GM18951 (cell line): Measurements from ENCODE around the gene TXNRD2.
"Not testable (repeated sequence)": the region's sequence is repeated elsewhere in the genome, so short reads cannot be mapped to it uniquely, and the experiment has no call there.

Experiments
- POLR2A ChIP-seq: IDR thresholded peaks from 4 replicates; pipeline ENCODE4 v1.6.1; 2011; ENCODE audit warnings: mild to moderate bottlenecking; ENCODE audit not compliant: insufficient read length, insufficient read depth; ENCODE audit errors: extremely low read depth
- in situ Hi-C: fragments of 300-500 bp; cut with MboI; formaldehyde crosslinking; loops from one replicate; pipeline ENCODE4 v1.12.0; 2022; ENCODE audit warnings: low sequenced_read_pairs, mixed read lengths, inconsistent platforms; ENCODE audit not compliant: unreplicated experiment

Gene TXNRD2

DNA sequence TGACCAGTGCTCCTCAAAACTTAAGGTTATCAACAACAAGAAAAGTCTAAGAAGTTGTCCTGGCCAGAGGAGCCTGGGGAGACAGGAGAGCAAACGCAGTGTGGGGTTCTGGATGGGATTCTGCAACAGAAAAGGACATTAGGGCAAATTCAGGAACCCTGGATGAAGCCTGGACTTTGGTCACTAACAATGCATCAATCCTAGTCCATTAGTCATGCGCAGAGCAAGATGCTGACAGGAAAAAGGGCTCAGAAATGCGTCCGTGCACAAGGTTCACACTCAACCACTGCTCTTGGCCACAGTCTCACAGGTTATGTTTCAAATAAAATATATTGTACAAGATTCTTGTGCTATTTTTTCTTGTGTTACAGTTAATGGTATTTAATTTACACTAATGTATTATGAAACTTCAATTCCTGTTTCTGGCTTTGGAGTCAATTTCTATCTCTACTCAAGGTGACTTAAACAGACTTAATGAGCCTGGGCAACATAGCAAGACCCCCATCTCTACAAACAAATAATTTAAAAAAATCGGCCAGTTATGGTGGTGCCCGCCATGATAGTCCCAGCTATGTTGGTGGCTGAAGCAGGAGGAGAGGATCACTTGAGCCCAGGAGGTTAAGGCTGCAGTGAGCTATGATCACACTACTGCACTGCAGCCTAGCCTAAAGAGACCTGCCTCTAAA, 100.5 kb downstream of the TXNRD2 start:
- TF ChIP-seq POLR2A = no peak
- in situ Hi-C loops = no loop called here

- no peak for TF ChIP-seq POLR2A
- in situ Hi-C loops = no loop called here
These were observed 101.6 kb downstream of the TXNRD2 start for GRCh38 chr22:19840059-19840458.

DNA sequence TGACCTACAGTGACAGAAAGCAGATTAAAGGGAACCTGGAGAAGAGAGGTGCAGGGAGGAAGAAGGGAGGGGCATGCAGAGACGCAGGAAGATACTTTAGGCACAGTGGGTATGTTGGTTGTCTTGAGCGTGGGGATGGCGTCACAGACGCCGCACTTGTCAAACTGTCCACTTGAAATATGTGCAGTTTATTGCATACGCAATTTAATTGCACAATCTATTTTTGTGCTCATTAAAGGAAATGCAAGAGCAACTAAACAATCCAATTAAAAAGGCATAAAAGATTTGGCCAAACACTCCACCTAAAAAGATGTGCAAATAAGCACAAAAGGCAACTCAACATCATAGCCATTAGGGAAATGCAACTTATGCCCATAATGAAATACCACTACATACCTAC, 103.7 kb downstream of the TXNRD2 start:
- no peak for TF ChIP-seq POLR2A
- in situ Hi-C loops = no loop called here

- in situ Hi-C loops = no loop called here
- no peak for TF ChIP-seq POLR2A
These were observed 105.1 kb downstream of the TXNRD2 start for GRCh38 chr22:19836512-19836911.

- TF ChIP-seq POLR2A = no peak
- in situ Hi-C loops = no loop called here
These were observed 107.0 kb downstream of the TXNRD2 start for GRCh38 chr22:19834599-19834998.

DNA sequence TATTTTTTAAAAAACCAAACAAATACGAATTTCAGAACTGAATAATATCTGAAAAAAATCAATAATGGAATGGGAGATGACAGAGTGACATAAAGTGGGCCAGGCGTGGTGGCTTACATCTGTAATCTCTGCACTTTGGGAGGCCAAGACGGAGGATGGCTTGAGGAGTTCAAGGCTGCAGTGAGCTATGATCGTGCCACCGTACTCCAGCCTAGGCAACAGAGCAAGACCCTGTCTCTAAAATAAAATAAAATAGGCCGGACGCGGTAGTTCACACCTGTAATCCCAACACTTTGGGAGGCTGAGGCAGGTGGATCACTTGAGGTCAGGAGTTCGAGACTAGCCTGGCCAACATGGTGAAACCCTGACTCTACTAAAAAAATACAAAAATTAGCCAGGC, 108.3 kb downstream of the TXNRD2 start:
- in situ Hi-C loops = not testable (repeated sequence)

- TF ChIP-seq POLR2A = no peak
- in situ Hi-C loops = no loop called here
These were observed 109.0 kb downstream of the TXNRD2 start for GRCh38 chr22:19832476-19833108.

DNA sequence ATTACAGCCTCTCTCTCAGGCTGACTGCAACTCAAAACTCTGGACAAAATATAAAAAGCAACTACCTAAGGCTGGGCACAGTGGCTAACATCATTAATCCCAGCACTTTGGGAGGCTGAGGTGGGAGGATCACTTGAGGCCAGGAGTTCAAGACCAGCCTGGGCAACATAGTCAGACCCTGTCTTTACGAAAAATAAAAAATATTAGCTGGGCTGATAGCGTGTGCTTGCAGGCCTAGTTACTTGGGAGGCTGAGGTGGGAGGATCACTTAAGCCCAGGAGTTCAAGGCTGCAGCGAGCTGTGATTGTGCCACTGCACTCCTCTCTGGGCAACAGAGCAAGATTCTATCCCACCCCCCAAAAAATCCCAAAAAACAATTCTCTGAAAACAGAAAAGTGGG, 109.6 kb downstream of the TXNRD2 start:
- in situ Hi-C loops = not testable (repeated sequence)

DNA sequence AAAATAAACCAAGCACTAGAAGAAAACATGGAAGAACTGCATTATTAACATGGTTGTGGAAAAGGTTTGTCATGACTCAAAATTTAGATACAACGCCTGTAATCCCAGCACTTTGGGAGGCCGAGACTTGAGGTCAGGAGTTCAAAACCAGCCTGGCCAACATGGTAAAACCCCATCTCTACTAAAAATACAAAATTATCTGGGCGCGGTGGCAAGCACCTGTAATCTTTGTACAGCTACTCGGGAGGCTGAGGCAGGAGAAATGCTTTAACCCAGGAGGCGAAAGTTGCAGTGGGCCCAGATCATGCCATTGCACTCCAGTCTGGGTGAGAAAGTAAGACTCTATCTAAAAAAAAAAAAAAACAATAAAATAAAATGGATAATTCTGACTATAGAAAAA, 110.6 kb downstream of the TXNRD2 start:
- no peak for TF ChIP-seq POLR2A
- in situ Hi-C loops = no loop called here

GRCh38 chr22:19828035-19828401, 113.6 kb downstream of the TXNRD2 start:
- in situ Hi-C loops = no loop called here
- TF ChIP-seq POLR2A = no peak

GRCh38 chr22:19827341-19828034, 114.1 kb downstream of the TXNRD2 start:
- in situ Hi-C loops = no loop called here
- TF ChIP-seq POLR2A = no peak

DNA sequence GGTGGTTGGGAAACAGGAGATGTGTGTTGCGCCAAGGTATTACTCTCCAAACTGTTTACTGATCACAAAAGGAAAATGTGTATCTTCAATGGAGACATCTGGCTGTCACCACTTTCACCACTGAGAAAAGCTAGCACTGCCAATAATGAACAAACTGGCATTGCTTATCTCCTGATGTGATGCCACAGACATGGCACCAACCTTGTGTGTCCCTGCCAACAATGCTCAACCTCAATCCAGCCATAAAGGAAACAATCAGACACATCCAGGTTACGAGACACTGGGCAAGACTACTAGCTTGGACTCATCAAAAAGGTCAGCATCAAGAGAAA, 115.0 kb downstream of the TXNRD2 start:
- no peak for TF ChIP-seq POLR2A
- in situ Hi-C loops = no loop called here

DNA sequence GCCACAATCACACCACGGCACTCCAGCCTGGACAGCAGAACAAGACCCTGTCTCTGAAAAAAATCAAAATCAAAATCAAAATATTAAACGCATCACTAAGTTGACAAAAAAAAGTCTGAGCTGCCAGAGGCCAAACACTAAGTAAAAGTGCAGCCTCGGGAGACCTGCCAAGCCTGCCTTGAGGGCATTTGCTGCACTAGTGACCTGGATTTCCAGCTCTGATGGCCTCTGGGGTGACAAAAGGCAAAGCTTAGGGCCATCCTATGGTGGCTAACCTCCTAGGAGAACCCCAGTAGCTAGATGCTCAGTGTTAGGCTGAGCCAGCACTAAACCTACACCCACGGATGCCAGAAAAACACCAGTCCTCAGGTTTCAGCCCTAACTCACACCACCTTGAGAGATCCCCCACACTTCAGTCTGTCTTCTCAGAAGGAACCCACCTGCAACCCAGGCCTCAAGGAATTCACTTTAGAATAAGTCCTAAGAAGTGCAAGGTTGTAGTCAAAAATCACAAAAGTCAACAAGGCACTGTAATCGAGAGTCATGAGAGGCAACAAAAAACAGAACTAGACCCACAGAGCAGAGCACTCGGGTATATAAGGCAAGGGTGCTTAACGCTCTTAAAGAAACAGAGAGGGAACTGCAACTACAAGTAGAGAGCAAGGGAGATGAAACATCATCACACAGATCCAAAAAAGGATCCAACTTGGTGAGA, 115.6 kb downstream of the TXNRD2 start:
- TF ChIP-seq POLR2A = no peak
- in situ Hi-C loops = no loop called here
